Pulmonary artery endothelial cell (primary cell): Measurements from ENCODE around the gene HES4. TPM values are rescaled to one million over a fixed set of nuclear protein-coding genes. Genes with fewer than 3 reads are reported as not detected.
"Not testable (repeated sequence)": the region's sequence is repeated elsewhere in the genome, so short reads cannot be mapped to it uniquely, and the experiment has no call there.

ENCODE experiments used
- DNase-seq: peaks from one replicate; pipeline ENCODE4 v3.0.0-alpha.2; 2011; ENCODE audit warnings: low read depth, low spot score
- total RNA-seq: library from RNA; depleted of rRNA; stranded (reverse); fragments of >200 nt; gene quantifications from 2 replicates; pipeline ENCODE4 v1.2.3, GENCODE V29; 2014

The HES4 gene
- total RNA-seq, 1 donor from 2014 or later = 17.8 TPM

DNA sequence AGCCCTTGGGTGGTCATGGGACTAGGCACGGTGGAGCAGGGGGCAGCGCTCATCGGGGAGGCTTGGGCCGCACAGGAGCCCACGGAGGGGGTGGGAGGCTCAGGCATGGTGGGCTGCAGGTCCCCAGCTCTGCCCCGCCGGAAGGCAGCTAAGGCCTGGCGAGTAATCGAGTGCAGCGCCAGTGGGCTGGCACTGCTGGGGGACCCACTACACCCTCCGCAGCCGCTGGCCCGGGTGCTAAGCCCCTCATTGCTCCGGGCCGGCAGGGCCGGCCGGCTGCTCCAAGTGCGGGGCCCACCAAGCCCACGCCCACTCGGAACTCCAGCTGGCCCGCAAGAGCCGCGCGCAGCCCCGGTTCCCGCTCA lies 18.4 kb upstream of the HES4 start:
- DNase-seq = not testable (repeated sequence)

DNA sequence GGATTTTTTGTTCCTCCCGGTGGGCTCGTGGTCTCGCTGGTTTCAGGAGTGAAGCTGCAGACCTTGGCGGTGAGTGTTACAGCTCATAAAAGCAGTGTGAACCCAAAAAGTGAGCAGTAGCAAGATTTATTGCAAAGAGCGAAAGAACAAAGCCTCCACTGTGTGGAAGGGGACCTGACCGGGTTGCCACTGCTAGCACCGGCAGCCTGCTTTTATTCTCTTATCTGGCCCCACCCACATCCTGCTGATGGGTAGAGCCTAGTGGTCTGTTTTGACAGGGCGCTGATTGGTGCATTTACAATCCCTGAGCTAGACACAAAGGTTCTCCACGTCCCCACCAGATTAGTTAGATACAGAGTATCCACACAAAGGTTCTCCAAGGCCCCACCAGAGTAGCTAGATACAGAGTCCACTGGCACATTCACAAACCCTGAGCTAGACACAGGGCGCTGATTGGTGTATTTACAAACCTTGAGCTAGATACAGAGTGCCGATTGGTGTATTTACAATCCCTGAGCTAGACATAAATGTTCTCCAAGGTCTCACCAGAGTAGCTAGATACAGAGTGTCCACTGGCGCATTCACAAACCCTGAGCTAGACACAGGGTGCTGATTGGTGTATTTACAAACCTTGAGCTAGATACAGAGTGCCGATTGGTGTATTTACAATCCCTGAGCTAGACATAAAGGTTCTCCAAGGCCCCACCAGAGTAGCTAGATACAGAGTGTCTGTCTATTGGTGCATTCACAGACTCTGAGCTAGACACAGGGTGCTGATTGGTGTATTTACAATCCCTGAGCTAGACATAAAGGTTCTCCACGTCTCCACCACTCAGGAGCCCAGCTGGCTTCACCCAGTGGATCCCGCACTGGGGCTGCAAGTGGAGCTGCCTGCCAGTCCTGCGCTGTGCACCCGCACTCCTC lies 17.8 kb upstream of the HES4 start:
- not testable (repeated sequence) for DNase-seq

DNA sequence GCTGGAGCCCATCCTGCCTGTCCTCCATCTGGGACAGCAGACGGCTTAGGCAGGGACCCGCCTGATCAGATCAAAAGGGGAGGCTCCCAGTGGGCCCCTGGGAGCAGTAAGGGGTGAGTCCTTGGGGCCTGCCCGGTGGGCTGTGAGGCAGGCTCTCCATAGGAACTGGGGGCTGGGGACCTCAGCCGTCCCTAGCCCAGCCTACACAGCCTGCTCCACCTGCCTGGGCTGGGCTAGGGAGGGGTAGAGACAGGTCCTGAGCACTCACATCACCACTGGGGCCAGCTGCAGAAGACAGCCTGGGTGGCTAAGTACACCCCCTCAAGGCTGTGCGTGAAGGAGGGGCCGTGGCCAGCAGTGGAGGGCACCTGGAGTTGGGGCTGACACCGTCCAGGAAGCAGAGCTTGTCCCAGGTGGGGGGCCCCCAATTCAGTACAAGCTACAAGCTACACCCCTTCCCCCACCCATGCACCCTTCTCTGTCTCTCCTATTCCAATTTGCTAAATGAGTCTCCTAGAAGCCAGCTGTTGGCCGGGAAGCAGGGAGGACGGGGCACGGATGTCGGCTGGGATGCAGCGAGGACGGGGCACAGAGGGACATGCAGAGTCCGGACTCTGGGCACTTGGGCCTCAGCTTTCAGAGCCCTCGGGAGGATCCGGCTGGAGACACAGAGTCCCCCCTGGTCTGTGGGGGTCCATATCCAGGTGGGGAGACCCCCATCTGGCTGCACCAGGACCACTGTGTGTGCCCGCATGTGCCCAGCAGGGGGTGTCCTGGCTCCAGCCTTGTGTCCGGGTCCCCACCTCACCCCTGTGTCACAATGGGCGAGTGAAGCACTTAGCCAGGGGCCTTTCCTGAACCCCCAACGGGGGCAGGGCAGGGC lies 15.1 kb upstream of the HES4 start:
- no peak for DNase-seq

DNA sequence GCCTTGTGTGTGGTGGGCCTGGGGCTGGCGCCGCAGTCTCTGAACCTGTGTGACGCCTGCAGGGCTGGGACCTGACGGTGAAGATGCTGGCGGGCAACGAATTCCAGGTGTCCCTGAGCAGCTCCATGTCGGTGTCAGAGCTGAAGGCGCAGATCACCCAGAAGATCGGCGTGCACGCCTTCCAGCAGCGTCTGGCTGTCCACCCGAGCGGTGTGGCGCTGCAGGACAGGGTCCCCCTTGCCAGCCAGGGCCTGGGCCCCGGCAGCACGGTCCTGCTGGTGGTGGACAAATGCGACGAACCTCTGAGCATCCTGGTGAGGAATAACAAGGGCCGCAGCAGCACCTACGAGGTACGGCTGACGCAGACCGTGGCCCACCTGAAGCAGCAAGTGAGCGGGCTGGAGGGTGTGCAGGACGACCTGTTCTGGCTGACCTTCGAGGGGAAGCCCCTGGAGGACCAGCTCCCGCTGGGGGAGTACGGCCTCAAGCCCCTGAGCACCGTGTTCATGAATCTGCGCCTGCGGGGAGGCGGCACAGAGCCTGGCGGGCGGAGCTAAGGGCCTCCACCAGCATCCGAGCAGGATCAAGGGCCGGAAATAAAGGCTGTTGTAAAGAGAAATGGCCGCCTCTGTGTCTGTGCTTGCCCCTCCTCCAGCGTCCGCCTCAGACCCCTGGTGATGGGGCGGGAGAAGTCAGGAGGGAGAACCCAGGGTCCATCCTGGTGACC lies 14.2 kb upstream of the HES4 start:
- DNase-seq = no peak

GRCh38 chr1:1013105-1013921 lies 13.4 kb upstream of the HES4 start, which contains the start of gene ISG15:
TSS of gene ISG15 (plus strand) at chr1:1013497. CDS start at chr1:1013574, 77 bp downstream.
- no peak for DNase-seq

DNA sequence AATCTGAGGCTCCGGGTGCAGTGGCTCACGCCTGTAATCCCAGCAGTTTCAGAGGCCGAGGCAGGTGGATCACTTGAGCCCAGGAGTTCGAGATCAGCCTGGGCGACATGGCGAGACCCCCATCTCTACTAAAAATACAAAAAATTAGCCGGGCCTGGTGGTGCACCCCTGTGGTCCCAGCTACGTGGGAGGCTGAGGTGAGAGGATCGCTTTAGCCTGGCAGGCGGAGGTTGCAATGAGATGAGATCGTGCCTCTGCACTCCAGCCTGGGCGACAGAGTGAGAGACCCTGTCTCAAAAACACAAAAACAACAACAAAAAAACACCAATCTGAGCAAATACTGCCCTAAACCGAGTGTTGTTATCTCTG lies 12.8 kb upstream of the HES4 start:
- not testable (repeated sequence) for DNase-seq

GRCh38 chr1:1011396-1011949 lies 11.6 kb upstream of the HES4 start:
- DNase-seq = no peak

DNA sequence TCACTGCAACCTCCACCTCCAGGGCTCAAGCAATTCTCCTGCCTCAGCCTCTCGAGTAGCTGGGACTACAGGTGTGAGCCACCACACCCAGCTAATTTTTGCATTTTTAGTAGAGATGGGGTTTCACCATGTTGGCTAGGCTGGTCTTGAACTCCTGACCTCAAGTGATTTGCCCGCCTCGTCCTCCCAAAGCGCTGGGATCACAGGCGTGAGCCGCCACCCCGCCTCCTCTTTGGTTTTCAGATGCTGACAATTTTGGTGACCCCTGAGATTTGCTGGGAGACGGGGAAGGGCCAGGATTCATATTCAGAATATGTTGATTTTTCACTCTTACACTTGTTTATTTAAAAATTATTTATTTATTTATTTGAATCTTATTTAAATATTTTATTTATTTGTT lies 10.2 kb upstream of the HES4 start:
- not testable (repeated sequence) for DNase-seq

DNA sequence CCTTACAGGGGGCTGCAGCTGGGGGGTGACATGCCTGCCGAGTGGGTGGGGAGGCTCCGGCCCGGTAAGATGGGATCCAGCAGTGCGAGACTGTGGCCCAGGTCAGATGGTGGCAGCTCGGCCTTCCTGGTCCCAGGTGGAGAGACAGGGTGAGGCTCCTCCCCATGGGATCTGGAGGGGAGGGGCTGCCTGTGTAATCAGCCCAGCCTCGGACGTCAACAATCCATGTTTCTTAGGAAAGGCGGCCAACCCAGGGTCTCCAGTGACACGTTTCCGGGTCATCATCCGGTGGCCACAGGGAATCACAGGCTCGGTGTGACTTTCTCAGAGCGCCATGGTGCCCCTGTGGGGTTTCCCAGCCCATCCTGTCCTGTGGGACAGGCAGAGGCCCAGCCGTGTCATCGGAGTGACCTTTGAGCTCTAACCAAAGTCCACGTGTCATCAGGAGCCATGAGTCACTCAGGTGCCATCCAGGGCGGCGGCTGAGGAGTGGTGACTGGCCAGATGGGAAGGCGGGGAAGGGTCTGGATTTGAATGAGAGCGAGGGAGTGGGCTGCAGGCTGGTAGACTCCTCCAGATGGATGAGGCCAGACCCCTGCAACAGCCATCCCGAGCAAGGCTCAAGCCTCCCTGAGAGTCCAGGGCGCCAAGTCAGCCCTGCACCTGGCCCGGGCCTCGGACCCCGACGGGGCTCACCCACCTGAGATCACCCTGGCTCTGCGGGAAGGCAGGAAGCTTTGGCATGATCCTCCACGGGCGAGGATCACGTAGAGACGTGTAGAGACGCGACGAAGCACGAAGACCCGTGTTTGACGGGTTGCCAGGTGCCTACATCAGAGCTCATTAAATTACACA lies 6.6 kb upstream of the HES4 start:
- no peak for DNase-seq

GRCh38 chr1:1005774-1006304 lies 5.9 kb upstream of the HES4 start:
- no peak for DNase-seq

- DNase-seq = no peak
Observed at GRCh38 chr1:1004780-1005697, 5.1 kb upstream of the HES4 start.

GRCh38 chr1:1004420-1004779 lies 4.5 kb upstream of the HES4 start:
- DNase-seq = no peak

GRCh38 chr1:1003618-1004419 lies 3.9 kb upstream of the HES4 start:
- DNase-seq = no peak

DNA sequence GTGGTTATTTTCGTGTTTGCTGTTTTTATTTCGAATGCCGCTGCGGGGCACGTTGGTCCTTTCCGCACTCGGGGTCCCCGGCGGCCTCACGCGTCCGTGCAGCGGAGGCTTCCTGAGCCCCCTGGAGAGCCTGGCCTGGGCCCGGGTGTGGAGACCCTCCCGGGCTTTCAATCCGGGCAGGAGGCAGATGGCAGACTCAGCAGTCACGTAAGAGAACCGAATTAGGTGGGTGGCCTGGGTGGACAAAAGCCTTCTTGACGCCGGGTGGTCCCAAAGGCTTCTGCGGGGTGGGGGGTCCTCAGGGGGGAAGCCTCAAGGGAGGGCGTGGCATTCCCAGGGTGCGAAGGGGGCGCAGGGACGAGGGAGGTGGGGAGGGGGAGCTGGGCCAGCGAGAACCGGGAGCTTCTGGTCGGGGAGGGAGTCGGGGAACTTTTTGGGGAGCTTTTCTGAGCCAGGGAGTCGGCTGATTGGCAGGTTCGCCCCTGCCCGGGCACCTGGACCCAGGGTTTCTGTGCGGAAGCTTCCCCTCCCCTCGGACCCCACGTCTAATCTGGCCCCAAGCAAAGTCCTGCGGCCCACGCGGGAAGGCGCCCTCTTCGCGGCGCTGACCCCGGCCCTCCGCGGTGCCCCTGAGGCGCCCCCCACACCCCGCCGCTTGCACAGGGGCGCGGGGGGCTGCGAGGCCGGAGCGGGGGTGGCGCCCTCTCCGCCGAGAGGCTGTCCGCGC lies 1.3 kb upstream of the HES4 start:
- no peak for DNase-seq

DNA sequence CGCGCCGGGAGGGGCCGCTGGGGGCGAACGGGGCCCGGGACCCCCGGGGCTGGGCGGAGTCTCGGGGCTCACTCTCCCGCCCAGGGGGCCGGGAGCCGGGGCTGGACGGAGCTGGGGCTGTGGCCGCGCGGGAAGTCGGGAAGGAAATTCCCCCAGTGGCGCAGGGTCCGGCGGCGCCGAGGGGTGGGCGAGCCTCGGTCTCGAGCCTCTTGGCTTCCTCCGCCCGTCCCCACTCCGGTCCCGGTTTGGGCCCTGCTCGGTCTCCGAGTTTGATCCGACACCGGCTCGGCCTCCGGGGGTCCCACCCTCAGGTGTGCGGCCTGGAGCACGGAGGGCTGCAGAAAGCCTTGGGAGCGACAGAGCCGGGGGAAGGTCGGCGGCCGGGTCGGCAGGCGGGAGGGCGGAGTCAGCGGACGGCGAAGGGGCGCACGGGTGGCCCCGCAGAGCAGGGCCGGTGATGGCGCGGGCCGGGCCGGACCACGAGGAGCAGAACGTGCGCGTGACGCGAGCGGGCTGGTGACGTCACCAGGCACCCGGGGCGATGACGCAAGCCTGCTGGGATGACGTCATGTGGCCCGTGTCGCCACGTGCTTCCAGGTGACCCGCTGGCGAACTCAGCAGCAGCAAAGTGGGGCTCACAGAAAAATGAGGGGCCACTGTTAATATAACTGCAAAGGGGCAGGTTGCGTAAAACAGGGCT lies 610 bp upstream of the HES4 start:
- DNase-seq = no peak
